Measurements from ENCODE around the gene PLGRKT.
"Not testable (repeated sequence)": the region's sequence is repeated elsewhere in the genome, so short reads cannot be mapped to it uniquely, and the experiment has no call there.

PLGRKT gene

GRCh38 chr9:5352637-5353248, 85.0 kb downstream of the PLGRKT start:
- Histone ChIP-seq H3K36me3 (ENCODE audit: insufficient read depth, low read length) (no peaks in the 10 kb centered on the region), H3K4me1 (ENCODE audit: insufficient read depth, low read length, poor library complexity, severe bottlenecking) (peaks cover 22% of the 10 kb centered on the region), H3F3A (ENCODE audit: low read depth) (no peaks in the 10 kb centered on the region), H3K9me3 (ENCODE audit: insufficient read depth, low read depth, low read length) (no peaks in the 10 kb centered on the region; the same call in 1 of the 2 replicates), H4K20me1 (ENCODE audit: insufficient read depth, low read length, poor library complexity, severe bottlenecking) (no peaks in the 10 kb centered on the region), H3K9ac (ENCODE audit: low read depth, low read length, poor library complexity, severe bottlenecking) (no peak overlapping the region), H2AFZ (ENCODE audit: low read length) (no peak overlapping the region), H3K4me3 (ENCODE audit: low read length, poor library complexity, severe bottlenecking) (peak overlapping the region; percentile 23), H3K4me2 (ENCODE audit: low read depth, low read length, poor library complexity, severe bottlenecking) (peak overlapping the region; percentile 52), H3K79me2 (ENCODE audit: insufficient read depth, low read length) (no peaks in the 10 kb centered on the region), H3K27me3 (ENCODE audit: insufficient read depth, low read length, poor library complexity, severe bottlenecking) (no peaks in the 10 kb centered on the region), H3K9me2 (replicated peaks; ENCODE audit: low read depth, low read length) (no peaks in the 10 kb centered on the region)
- no peak for TF ChIP-seq CTCF (conservative IDR thresholded peaks at IDR 0.05; ENCODE audit: low read length)
- no peak for TF ChIP-seq EZH2phosphoT487 (IDR thresholded peaks at IDR 0.05; ENCODE audit: borderline replicate concordance)

GRCh38 chr9:5338992-5339981, 98.4 kb downstream of the PLGRKT start, which contains the start of gene RLN1:
RLN1 (minus strand) TSS chr9:5339876; CDS start chr9:5339746, 130 bp downstream.
- not testable (repeated sequence) for H3K9me2 ChIP-seq (replicated peaks; ENCODE audit: low read depth, low read length); H4K20me1 ChIP-seq (ENCODE audit: insufficient read depth, low read length, poor library complexity, severe bottlenecking); H3F3A ChIP-seq (ENCODE audit: low read depth); H3K36me3 ChIP-seq (ENCODE audit: insufficient read depth, low read length); H3K4me3 ChIP-seq (ENCODE audit: low read length, poor library complexity, severe bottlenecking); H3K79me2 ChIP-seq (ENCODE audit: insufficient read depth, low read length); H3K4me2 ChIP-seq (ENCODE audit: low read depth, low read length, poor library complexity, severe bottlenecking); H3K9ac ChIP-seq (ENCODE audit: low read depth, low read length, poor library complexity, severe bottlenecking); H3K9me3 ChIP-seq (ENCODE audit: insufficient read depth, low read depth, low read length); H3K27me3 ChIP-seq (ENCODE audit: insufficient read depth, low read length, poor library complexity, severe bottlenecking)
- peaks cover 20% of the 10 kb centered on the region for H3K4me1 ChIP-seq (ENCODE audit: insufficient read depth, low read length, poor library complexity, severe bottlenecking)
- H2AFZ ChIP-seq (ENCODE audit: low read length) = peak within 1 kb of the TSS; percentile 59

GRCh38 chr9:5336688-5337087, 101.0 kb downstream of the PLGRKT start:
- H3K9ac ChIP-seq (ENCODE audit: low read depth, low read length, poor library complexity, severe bottlenecking) = no peak overlapping the region
- no peak overlapping the region for H2AFZ ChIP-seq (ENCODE audit: low read length)
- H3K4me2 ChIP-seq (ENCODE audit: low read depth, low read length, poor library complexity, severe bottlenecking) = peak overlapping the region; percentile 81

GRCh38 chr9:5331276-5331675, 106.4 kb downstream of the PLGRKT start:
- not testable (repeated sequence) for H3K27me3 ChIP-seq (ENCODE audit: insufficient read depth, low read length, poor library complexity, severe bottlenecking); H3K4me3 ChIP-seq (ENCODE audit: low read length, poor library complexity, severe bottlenecking); H3K9ac ChIP-seq (ENCODE audit: low read depth, low read length, poor library complexity, severe bottlenecking); H3K9me3 ChIP-seq (ENCODE audit: insufficient read depth, low read depth, low read length); H4K20me1 ChIP-seq (ENCODE audit: insufficient read depth, low read length, poor library complexity, severe bottlenecking); H3K4me2 ChIP-seq (ENCODE audit: low read depth, low read length, poor library complexity, severe bottlenecking); H3F3A ChIP-seq (ENCODE audit: low read depth); H3K79me2 ChIP-seq (ENCODE audit: insufficient read depth, low read length); H3K9me2 ChIP-seq (replicated peaks; ENCODE audit: low read depth, low read length); H2AFZ ChIP-seq (ENCODE audit: low read length); H3K36me3 ChIP-seq (ENCODE audit: insufficient read depth, low read length); H3K4me1 ChIP-seq (ENCODE audit: insufficient read depth, low read length, poor library complexity, severe bottlenecking)

More at GRCh38 chr9:5336688-5337087, 101.0 kb downstream of the PLGRKT start:
- Histone ChIP-seq H3K9me2 (replicated peaks; ENCODE audit: low read depth, low read length) (no peaks in the 10 kb centered on the region), H3F3A (ENCODE audit: low read depth) (no peaks in the 10 kb centered on the region; the same call in 1 of the 2 replicates), H3K9me3 (ENCODE audit: insufficient read depth, low read depth, low read length) (no peaks in the 10 kb centered on the region), H3K27me3 (ENCODE audit: insufficient read depth, low read length, poor library complexity, severe bottlenecking) (no peaks in the 10 kb centered on the region), H3K4me1 (ENCODE audit: insufficient read depth, low read length, poor library complexity, severe bottlenecking) (peaks cover 20% of the 10 kb centered on the region), H3K4me3 (ENCODE audit: low read length, poor library complexity, severe bottlenecking) (peak overlapping the region; percentile 56), H3K36me3 (ENCODE audit: insufficient read depth, low read length) (no peaks in the 10 kb centered on the region), H3K79me2 (ENCODE audit: insufficient read depth, low read length) (no peaks in the 10 kb centered on the region), H4K20me1 (ENCODE audit: insufficient read depth, low read length, poor library complexity, severe bottlenecking) (no peaks in the 10 kb centered on the region)
- no peak for TF ChIP-seq CTCF (conservative IDR thresholded peaks at IDR 0.05; ENCODE audit: low read length)
- no peak for TF ChIP-seq EZH2phosphoT487 (IDR thresholded peaks at IDR 0.05; ENCODE audit: borderline replicate concordance)
